GM18502 (cell line): Measurements from ENCODE around the gene E2F3.
A peak's percentile ranks its signal among the peaks of the same experiment; 100 is the strongest.
"Not testable (repeated sequence)": the region's sequence is repeated elsewhere in the genome, so short reads cannot be mapped to it uniquely, and the experiment has no call there.

ENCODE experiments used
- ATAC-seq: cut with Tn5 transposase; IDR thresholded peaks from one replicate; pipeline ENCODE4 v1.9.1; 2021; ENCODE audit warnings: mild to moderate bottlenecking; ENCODE audit not compliant: unreplicated experiment, poor library complexity

E2F3 gene

GRCh38 chr6:20497216-20498040, 95.7 kb downstream of the E2F3 start:
- ATAC-seq, result no peak

- no peak for ATAC-seq
Measured at GRCh38 chr6:20498041-20498385, 96.3 kb downstream of the E2F3 start.

- no peak for ATAC-seq
Measured at GRCh38 chr6:20509212-20509611, 107.5 kb downstream of the E2F3 start.

GRCh38 chr6:20511852-20512251, 110.2 kb downstream of the E2F3 start:
- ATAC-seq, result no peak

- not testable (repeated sequence) for ATAC-seq
Measured at GRCh38 chr6:20525208-20525607, 123.5 kb downstream of the E2F3 start.

- not testable (repeated sequence) for ATAC-seq
Measured at GRCh38 chr6:20529086-20529448, 127.4 kb downstream of the E2F3 start.

- no peak for ATAC-seq
Measured at GRCh38 chr6:20532881-20533280, 131.2 kb downstream of the E2F3 start.

- ATAC-seq, result peak; percentile 5
Measured at GRCh38 chr6:20533746-20534294, 132.1 kb downstream of the E2F3 start.

GRCh38 chr6:20534295-20535262, 132.9 kb downstream of the E2F3 start, which contains the start of gene CDKAL1:
CDKAL1 (plus strand) TSS chr6:20534457; CDS start chr6:20546351, 11,894 bp downstream.
- ATAC-seq, result peak; percentile 85

GRCh38 chr6:20538131-20538662, 136.5 kb downstream of the E2F3 start:
- ATAC-seq, result no peak

- no peak for ATAC-seq
Measured at GRCh38 chr6:20538907-20539306, 137.2 kb downstream of the E2F3 start.

GRCh38 chr6:20539387-20539786, 137.7 kb downstream of the E2F3 start:
- no peak for ATAC-seq

GRCh38 chr6:20540683-20541082, 139.0 kb downstream of the E2F3 start:
- ATAC-seq, result no peak

- no peak for ATAC-seq
Measured at GRCh38 chr6:20541382-20541781, 139.7 kb downstream of the E2F3 start.

GRCh38 chr6:20542927-20543602, 141.4 kb downstream of the E2F3 start:
- ATAC-seq, result peak; percentile 99
